GM12874 (cell line): ENCODE data around the gene OXT.

Experiments used
- TF ChIP-seq, protein P1 (sequence below): IDR thresholded peaks from 2 replicates; pipeline ENCODE4 v1.5.1; 2011; ENCODE audit warnings: low read depth, mild to moderate bottlenecking, control low read depth, low read length, moderate library complexity; ENCODE audit not compliant: insufficient read depth

The OXT gene

DNA sequence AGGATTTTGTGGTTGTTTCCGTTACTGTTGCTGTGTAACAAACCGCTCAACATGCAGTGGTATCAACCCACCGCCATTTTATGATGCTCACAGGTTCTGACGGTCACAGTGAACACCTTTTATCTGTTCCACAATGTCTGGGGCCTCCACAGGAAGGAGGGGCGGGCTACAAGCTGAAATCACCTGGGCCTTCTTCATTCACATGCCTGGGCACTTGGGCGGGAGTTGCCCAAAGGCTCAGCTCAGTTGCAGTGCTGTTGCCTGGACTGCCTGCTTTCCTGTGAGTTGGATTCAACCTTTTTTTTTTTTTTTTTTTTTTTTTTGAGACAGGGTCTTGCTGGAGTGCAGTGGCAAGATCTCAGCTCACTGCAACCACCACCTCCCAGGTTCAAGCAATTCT, 29.8 kb downstream of the OXT start:
- TF ChIP-seq, protein P1, sequence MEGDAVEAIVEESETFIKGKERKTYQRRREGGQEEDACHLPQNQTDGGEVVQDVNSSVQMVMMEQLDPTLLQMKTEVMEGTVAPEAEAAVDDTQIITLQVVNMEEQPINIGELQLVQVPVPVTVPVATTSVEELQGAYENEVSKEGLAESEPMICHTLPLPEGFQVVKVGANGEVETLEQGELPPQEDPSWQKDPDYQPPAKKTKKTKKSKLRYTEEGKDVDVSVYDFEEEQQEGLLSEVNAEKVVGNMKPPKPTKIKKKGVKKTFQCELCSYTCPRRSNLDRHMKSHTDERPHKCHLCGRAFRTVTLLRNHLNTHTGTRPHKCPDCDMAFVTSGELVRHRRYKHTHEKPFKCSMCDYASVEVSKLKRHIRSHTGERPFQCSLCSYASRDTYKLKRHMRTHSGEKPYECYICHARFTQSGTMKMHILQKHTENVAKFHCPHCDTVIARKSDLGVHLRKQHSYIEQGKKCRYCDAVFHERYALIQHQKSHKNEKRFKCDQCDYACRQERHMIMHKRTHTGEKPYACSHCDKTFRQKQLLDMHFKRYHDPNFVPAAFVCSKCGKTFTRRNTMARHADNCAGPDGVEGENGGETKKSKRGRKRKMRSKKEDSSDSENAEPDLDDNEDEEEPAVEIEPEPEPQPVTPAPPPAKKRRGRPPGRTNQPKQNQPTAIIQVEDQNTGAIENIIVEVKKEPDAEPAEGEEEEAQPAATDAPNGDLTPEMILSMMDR, result no peak

DNA sequence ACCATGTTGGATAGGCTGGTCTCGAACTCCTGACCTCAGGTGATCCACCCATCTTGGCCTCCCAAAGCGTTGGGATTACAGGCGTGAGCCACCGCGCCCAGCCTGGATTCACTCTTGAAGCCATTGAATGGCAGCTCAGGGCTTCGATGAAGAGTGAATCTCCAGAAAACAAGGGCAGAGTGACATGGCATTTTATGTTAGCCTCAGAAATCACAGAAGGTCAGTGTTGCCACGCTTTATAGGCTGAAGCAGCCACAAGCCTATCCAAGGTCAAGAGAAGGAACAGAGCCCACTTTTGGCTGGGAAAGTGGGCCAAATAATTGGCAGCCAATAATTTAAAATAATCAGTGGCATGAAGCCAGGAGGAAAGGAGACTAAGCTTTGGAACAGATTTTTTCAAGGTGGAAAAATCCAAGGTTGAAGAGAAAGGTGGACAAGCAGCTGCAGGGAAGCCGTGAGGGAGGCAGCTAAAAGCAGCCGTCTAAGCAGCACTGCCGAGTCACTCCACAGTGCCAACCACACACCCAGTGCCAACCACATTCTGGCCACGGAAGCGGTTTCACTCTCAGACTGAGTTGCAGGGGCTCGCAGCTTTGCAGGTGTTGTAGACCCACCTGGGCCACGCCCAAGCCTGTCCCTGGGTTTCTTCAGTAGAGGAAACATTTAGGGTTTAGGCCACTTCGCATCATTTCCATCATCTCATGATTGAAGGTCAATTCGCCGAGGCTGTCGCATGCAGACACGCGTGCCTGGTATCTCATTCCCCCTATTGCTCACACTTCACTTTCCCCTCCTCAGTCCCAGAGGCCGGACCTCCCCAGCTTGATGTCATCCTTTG, 30.5 kb downstream of the OXT start:
- TF ChIP-seq, protein P1, result no peak

DNA sequence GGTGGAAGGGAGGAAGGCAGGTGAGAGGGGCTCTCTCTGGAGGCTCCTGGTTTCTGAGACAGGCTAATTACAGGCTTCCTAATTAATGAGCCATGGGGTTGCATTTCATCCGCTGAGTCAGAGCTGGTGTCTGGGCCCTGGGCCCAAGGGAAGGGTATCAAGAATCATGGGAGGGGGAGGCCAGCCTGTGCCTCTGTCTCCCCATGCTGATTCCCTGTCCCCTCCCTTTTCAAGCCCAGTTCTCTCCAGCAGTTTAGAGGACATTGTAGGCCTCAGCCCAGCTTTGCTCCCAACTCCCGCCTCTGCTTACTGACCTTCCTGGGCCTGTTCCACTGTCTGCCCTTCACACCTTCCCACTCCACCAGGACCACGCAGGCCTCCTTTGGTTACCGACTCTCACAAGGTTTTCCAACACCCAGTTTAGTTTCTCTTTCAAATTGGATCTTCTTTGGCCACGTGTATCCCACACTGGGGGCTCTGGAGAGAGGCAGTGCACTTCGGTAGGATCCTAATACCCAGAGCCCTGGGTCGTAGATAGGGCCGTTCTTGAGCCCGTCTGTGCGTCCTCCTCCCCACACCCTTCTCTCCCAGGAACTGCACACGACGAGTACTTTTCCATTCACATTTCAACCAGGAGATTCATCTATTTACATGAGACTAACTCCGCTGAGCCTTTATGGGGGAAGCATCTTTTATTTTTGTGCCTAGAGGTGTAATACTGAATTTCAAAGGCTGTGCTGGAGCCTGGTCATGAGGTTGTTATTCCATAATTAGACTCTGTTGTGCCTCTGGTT, 31.4 kb downstream of the OXT start:
- TF ChIP-seq, protein P1, result no peak

DNA sequence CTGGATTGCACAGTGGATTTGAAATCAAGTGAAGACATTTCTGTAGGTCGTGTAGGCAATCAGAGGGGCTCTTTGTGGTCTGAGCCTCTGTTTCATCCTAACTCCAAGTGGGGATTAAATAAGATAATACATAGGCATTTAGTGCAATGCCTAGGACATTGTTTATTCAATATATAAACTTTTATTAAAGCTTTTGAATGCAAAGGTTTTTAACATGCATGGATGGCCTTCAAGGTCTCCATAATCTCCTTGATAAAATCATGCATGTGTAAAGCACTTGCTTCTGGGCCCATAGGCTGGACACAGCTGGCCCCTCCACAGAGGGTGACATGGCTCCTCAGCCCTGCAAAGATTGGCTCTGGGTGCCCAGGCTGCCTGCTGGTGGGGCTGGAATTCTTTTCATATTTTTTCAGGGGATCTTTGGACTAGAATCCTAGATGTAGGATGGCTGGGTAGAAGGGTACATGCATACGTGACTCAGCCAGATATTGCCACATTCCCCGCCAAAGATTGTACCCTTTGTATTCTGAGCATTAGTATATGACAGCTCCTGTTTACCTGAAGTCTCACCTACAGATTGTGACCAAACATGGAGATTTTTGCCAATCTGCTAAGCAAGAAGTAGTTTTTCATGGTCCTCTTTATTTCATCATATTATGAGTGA, 32.1 kb downstream of the OXT start:
- TF ChIP-seq, protein P1, result no peak

DNA sequence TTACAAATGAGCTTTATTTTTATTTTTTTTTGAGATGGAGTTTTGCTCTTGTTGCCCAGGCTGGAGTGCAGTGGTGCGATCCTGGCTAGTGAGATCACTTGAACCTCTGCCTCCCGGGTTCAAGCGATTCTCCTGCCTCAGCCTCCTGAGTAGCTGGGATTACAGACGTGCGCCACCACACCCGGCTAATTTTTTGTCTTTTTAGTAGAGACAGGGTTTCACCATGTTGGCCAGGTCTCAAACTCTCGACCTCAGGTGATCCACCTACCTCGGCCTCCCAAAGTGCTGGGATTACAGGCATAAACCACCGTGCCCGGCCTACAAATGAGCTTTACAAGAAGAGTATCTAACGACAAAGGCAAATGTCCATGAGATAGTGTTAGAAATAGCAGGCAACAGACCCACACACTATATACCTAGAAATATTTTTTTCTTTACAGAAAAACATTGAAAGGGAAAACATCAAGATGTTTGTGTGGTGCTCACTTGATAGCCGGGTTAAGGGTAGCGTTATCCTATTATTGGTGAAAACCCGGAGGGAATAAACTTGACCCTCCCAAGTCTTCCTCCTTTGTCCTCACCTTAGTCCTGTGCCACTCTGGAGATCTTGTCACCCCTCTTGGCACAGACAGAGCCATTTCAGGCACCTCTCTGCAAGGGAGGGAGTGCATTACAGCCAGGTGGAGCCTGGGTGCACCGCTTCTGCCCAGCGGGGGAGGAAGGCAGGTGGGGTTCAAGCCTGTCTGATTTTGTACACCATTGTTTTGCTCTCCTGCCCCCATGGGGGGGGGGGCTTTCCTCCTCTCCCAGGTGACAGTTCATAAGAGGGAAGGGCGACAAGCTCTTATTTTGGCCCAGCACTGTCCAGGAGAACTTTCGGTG, 34.1 kb downstream of the OXT start:
- TF ChIP-seq, protein P1, result no peak

DNA sequence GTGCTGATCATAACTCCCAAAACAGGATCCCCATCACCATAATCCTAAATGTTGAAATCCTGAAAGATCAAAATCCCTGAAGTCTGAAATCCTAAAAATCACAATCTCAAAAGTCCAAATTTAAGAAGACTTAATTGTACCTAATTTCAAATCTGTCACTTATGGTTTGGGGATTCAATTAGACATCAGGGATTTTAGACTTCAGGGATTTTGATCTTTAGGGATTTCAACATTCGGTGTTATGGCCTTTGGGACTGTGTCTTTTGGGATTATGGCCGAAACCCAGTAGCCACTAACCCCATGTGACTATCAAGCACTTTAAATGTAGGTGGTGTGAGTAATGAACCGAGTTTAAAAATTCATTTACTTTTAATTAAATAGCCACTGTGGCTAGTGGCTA, 34.8 kb downstream of the OXT start:
- TF ChIP-seq, protein P1, result no peak
